Stromal cell of bone marrow (primary cell): ENCODE results near the gene NTN1.

Source experiments
- DNase-seq: peaks from one replicate; pipeline ENCODE4 v3.0.0-alpha.2; 2012; ENCODE audit warnings: low read depth

The NTN1 gene

GRCh38 chr17:9037736-9038135 lies 16.4 kb downstream of the NTN1 start:
- no peak for DNase-seq

GRCh38 chr17:9038380-9038779 lies 17.1 kb downstream of the NTN1 start:
- DNase-seq, result no peak

DNA sequence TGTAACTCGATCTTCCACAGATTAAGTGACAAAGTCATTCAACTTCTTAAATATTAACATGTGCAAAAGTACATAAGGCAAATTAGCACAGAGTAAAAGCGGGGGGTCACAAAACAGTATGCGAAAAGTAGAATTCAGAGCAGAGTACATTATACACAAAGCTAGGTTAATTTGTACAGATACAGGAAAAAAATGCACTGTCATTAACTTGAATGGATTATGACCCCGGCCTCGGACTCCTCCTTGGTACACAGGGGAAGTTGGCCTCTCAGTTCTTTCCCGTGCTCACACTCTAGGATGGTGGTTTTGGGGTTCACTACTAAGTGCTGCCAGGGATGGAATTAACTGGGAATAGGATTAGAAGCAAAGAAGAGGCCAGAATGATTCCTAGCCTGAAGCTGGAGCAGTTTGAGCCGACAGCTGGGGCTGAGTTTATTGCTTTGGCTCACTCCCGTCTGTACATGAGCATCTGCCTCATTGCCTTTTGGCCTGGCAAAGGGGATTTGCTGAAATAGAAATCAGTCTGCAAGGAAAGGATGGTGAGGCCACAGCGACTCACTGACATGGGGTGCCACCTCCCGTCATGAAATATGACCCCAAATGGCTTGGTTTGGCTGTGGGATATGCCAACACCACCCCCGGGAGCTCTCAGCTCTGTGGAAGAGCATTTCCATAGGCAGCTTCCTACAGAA lies 23.6 kb downstream of the NTN1 start:
- no peak for DNase-seq

DNA sequence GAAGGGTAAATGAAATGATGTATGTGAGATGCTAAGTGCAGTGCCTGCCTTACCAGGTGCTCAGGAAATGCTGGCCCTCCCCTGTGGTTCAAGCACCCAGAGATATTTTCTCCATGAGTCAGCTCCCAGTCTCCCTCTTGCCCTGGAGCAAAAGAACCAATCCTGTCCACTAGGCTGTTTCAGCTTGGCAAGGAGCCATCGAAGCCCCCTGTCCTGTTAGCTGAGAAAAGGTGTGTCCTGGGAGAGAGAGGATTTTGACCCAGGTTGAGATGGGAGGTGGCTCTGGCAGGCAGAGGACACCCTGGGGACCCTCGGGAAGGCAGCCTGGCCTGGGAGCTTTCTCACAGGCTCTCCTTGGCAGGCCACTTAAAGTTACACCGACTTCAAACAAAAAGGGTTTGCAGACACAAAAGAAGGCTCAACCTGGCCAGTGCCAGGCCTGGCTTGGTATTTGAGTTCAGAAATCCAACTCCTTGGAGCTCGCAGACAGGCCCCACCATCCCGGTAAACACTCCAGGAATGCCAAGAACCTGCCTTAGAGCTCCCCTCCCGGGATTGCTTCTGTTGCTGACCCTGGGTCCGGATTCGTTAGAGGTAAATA lies 29.6 kb downstream of the NTN1 start:
- no peak for DNase-seq

- no peak for DNase-seq
Observed at GRCh38 chr17:9051561-9051960, 30.3 kb downstream of the NTN1 start.

DNA sequence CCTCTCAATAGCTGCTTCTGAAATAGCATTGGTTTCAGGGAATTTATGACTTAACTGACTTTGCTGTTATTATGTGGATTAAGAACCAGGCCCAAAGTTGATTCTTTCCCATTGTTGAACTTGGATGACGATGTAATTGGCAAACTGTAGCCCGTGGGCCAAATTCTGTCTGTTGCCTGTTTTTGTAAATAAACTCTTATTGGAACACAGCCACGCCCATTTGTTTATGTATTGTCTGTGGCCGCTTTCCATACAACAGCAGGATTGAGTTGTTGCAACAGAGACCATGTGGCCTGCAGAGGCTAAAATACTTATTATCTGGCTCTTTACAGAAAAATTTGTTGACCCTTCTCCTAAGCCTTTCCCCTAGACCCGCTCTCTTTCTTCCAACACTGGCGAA lies 31.6 kb downstream of the NTN1 start:
- DNase-seq, result no peak

DNA sequence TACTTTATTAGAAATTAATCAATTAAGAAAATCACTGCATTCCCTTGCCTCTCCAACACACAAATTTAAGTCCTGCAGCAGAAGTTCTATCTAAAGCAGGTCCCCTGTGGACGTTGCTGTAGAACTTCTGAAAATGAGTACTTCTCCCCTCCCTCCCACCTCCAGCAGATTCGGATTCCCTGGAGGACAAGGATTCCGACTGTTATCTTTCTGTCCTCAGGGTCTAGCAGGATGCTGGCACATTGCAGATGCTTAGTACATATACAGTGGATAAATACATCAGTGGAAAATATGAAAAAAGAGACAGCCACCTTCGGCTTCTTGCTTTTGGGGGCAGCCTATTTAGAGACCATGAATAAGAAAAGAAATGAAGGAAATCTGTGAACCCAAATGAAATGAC lies 32.1 kb downstream of the NTN1 start:
- DNase-seq, result no peak

DNA sequence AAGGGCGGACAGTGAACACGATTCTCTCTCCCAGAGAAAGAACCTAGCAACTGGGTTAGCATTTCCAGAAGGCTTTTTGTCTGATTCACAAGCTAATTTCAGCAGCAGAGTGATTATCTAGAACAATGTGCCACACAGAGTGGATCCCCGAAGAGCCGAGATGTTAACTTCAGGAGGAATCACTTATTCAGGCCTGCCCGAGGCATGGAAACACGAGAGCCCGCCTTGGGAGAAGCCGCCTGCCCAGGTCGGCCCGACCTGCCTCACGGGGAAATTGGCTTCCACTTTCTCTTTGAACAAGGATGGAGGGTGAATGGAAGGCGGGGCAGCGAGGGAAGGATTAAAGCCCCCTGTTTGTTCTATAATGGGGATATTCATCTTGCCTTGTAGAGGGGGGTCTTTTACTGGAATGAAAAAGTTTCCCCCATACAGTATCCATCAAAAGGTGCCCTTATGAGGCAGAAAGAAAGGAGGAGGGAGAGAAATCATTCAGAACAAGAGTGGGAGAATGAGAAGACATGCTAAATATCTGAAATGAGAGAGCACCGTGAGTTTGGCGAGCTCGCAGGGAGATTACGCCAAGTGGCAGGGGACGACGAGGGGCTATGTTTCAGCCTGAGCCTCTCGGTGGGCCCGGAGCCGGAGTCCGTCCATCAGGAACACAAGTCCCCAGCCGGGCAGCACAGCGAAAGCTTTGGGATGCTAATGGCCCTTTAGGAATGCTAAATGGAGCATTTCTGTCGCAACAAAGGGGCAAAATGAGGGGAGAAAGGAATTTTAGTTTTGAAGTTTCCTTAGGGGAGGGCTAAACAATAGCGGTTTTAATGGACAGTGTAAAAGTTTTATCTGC lies 33.0 kb downstream of the NTN1 start:
- DNase-seq, result no peak

GRCh38 chr17:9055281-9055680 lies 34.0 kb downstream of the NTN1 start:
- DNase-seq, result no peak

- no peak for DNase-seq
Observed at GRCh38 chr17:9056566-9056965, 35.3 kb downstream of the NTN1 start.

DNA sequence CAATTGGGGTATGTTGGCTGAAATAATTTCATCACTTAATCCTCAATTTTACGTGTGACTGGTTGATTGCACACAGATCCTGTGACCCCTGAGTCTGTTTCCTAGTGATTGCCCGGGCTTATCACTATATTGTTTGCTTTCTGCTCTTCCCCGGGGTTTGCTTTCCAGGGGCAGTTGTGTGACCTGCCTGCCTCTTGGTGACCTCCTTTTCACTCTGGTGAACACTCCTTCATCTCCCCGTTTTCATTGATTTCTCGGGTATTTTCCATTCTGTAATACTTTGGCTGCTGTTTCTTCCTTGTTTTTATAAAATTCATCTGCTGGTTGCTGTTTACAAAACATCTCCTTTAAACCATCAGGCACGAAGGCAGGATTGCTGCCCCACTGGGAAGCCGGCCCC lies 36.0 kb downstream of the NTN1 start:
- no peak for DNase-seq

DNA sequence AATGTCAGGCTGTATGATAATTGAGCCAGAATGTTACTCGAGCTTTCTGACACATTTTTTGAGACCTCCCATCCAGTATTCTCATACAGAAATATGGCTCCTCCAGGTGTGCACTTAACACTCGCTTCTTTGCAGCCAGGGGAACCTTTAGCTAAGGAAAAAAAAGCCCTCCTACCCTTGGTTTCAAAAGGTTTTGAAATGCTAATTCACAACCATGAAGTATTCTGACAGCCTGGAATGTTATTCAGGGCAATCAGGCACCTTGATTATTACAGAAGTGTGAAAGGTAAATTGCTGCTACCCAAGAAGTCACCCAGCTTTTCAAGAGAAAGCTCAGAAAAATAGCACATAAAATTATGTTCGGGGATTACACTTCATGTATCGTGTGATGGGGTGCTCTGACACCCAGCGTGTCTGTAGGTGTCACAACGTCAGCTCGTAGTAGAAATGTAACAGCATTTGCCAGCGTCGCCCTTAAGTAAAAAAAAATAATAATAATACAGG lies 41.1 kb downstream of the NTN1 start:
- no peak for DNase-seq

- DNase-seq, result no peak
Observed at GRCh38 chr17:9064311-9064834, 43.1 kb downstream of the NTN1 start.

GRCh38 chr17:9071016-9071415 lies 49.7 kb downstream of the NTN1 start:
- no peak for DNase-seq

- DNase-seq, result no peak
Observed at GRCh38 chr17:9071811-9072498, 50.6 kb downstream of the NTN1 start.

- DNase-seq, result no peak
Observed at GRCh38 chr17:9072696-9073339, 51.5 kb downstream of the NTN1 start.

DNA sequence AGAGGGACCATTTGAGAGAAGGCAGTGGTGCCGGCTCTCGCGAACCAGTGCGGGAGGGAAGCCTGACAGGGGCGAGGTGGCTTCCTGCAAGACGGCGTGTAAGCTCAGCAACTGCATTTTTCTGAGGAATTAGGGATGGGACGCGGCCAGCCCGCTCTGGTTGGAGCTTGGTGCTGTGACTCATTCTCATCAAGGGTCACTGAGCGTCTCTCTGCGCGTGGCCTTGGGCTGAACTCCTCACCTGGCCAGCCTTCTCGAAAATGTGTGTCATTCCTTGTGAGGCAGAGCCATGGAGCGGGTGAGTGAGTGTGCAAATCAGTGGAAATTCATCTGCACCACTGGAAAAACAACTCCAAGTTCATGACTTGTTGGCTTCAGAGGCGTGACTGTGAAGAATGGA lies 52.8 kb downstream of the NTN1 start:
- DNase-seq, result no peak

- DNase-seq, result no peak
Observed at GRCh38 chr17:9079461-9080103, 58.3 kb downstream of the NTN1 start.

- no peak for DNase-seq
Observed at GRCh38 chr17:9080296-9080914, 59.1 kb downstream of the NTN1 start.

- no peak for DNase-seq
Observed at GRCh38 chr17:9080983-9081382, 59.7 kb downstream of the NTN1 start.

GRCh38 chr17:9086577-9086976 lies 65.3 kb downstream of the NTN1 start:
- DNase-seq, result no peak
